D721Med (cell line): Measurements from ENCODE around the gene DFFB.

Experiments
- DNase-seq: peaks from one replicate; pipeline ENCODE4 v3.0.0; 2011; ENCODE audit warnings: low spot score; ENCODE audit not compliant: insufficient read length
- FAIRE-seq: peaks from 2 replicates; lab custom pipeline; 2011; peaks lifted over from hg19 to GRCh38; lab: Jason Lieb, UNC
- TF ChIP-seq, protein P1 (sequence below): IDR thresholded peaks from 2 replicates; pipeline ENCODE4 v1.5.1; 2012; ENCODE audit warnings: mild to moderate bottlenecking, control low read depth; ENCODE audit not compliant: insufficient read depth; ENCODE audit errors: missing control alignments

DFFB gene

DNA sequence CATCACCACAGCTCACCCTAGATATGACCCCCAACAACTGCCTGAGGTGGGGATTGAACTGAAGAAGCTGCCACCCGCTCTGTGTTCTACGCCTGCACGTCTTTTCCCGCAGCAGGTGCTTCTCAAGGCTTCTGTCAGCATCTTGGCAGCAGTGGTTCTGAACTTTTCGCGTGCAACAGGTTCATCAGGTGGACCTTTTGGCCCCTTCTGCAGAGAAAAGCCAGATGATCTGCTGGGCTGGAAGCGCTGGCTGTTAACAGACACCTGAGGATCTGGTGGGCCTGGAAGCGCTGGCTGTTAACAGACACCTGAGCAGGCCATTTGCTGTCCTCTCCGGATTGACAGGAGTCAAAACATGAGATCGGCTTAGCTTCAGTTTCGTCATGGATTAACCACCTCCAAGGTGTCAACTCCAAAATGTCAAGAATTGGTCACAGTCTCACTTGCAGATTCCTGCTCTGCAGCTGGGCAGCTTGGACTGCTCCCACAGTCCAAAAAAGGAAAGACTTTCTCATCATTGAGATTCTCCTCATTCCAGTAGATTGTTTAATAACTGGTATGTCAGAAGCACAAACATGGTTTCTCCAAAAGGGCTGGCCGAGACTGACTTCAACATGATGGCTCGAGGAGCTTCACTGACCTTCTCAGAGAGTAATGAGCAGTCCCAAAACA is 38.1 kb downstream of the DFFB start:
- no peak for FAIRE-seq

DNA sequence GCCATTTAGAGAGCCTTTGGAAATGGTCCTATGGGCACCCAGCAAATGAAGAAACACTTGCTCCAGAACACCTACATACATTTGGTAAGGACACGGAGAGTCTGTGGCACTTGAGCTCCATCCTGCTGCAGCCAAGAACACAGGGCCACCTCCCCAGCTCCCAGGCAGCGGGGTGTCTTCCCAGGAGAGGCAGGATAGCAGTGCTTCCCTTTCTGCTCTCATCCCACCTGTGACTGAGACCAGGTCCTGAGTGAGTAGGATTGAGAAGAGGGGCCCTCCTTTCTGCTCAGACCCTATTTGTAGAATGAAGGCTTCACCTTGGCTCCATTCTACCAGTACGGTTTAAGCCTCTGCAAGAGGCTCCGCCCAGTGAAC is 38.7 kb downstream of the DFFB start:
- TF ChIP-seq, protein P1, sequence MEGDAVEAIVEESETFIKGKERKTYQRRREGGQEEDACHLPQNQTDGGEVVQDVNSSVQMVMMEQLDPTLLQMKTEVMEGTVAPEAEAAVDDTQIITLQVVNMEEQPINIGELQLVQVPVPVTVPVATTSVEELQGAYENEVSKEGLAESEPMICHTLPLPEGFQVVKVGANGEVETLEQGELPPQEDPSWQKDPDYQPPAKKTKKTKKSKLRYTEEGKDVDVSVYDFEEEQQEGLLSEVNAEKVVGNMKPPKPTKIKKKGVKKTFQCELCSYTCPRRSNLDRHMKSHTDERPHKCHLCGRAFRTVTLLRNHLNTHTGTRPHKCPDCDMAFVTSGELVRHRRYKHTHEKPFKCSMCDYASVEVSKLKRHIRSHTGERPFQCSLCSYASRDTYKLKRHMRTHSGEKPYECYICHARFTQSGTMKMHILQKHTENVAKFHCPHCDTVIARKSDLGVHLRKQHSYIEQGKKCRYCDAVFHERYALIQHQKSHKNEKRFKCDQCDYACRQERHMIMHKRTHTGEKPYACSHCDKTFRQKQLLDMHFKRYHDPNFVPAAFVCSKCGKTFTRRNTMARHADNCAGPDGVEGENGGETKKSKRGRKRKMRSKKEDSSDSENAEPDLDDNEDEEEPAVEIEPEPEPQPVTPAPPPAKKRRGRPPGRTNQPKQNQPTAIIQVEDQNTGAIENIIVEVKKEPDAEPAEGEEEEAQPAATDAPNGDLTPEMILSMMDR, result no peak
- FAIRE-seq (no peak), DNase-seq (no peak)

More for the DNA sequence above, 38.1 kb downstream of the DFFB start:
- TF ChIP-seq, protein P1, result no peak
- DNase-seq, result no peak

DNA sequence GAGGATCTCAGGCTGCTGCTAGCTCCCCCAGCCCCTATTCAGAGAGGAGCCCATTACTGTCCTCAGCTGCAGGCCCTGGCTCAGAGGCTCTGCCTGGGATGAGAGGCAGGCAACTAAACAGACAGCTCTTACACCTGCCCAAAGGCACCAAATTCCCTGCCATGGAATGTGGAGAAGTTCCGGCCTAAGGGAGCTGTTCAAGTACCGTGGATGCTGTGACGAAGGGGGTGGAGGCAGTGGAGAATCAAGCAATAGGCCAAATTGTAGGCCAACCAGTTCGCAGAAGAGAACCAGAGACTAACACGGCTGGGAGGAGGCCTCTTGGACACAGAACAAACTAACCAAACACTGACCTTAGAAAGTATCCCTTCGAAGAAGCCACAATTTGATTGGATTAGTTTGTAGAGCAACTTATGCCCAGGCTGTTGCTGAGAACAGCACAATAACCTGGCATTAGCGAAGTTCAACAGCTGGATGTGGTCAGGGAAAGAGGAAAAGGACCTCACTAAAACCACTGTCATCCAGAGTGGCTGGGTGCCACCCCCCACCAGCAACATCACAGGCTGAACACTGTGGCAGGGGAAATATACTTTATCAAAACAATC is 39.2 kb downstream of the DFFB start:
- TF ChIP-seq, protein P1, result no peak
- DNase-seq, result no peak
- FAIRE-seq, result no peak

DNA sequence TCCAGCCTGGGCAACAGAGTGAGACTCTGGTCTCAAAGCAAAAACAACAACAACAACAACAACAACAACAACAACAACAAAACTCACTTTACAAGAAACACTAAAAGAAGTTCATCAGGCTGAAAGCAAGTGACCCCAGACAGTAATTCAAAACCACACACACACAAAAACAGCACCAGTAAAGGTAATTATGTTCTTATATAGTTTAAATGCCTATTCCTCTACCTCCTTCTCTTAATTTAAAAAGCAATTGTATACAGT is 41.1 kb downstream of the DFFB start:
- TF ChIP-seq, protein P1, result no peak
- FAIRE-seq (no peak), DNase-seq (no peak)

DNA sequence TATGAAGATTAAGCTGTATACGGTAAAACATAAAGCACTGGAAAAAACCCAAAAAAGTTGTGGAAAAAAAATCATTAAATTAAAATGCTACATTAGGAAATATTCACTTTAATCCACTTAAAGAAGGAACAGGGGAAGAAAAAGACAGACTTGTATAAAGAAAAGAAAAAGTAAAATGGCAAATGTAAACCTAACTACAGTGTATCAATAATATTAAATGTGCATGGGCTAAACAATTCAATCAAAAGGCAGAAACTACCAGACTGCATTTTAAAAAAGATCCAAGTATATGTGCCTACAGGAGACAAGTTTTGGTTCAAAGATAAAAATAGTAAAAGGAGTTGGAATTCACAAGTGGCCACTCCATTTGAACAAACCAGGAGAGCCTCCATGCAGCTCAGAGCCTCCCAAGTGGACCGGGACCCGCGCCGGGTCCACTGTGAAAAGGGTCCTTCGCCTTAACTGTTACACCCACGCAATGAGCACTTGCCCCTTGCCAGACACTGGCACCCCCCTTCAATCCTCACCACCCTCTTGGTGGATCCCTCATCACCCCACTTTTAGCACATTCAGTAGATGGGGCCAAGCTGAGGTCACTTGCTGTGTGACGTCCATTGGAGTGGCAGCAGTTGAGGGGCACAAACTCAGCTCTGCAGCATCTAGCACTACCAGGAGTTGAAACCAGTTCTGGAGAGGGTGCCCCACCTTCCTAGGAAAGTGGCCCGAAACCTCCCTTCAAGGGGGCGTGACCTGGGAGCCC is 41.9 kb downstream of the DFFB start:
- FAIRE-seq (no peak), DNase-seq (no peak)
- TF ChIP-seq, protein P1, result no peak

DNA sequence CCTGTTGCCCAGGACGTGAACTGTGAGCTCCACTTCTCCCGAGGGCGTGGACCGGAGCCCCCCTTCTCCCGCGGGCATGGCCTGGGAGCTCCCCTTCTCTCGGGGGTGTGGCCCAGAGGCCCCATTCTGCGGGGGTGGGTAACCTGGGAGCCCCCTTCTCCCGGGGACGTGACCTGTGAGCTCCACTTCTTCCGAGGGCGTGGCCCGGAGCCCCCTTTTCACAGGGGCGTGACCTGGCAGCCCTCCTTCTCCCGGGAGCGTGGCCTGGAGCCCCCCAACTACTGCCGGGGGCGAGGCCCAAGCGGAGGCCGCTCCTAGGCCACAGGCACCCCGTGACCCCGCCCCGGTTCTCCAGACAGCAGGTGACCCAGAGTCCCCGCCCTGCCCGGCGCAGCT is 42.5 kb downstream of the DFFB start:
- FAIRE-seq (no peak), DNase-seq (no peak)
- TF ChIP-seq, protein P1, result no peak
